ENCODE data around the gene UBC.

UBC gene

GRCh38 chr12:124864326-124864752 lies 50.1 kb downstream of the UBC start:
- no peak for DNase-seq (ENCODE audit: low read depth)

GRCh38 chr12:124863416-124864325 lies 50.8 kb downstream of the UBC start, which contains the start of gene SCARB1:
SCARB1 (minus strand) TSS chr12:124863864; CDS start chr12:124863720, 144 bp downstream.
- DNase-seq (ENCODE audit: low read depth) = peak; percentile 75

DNA sequence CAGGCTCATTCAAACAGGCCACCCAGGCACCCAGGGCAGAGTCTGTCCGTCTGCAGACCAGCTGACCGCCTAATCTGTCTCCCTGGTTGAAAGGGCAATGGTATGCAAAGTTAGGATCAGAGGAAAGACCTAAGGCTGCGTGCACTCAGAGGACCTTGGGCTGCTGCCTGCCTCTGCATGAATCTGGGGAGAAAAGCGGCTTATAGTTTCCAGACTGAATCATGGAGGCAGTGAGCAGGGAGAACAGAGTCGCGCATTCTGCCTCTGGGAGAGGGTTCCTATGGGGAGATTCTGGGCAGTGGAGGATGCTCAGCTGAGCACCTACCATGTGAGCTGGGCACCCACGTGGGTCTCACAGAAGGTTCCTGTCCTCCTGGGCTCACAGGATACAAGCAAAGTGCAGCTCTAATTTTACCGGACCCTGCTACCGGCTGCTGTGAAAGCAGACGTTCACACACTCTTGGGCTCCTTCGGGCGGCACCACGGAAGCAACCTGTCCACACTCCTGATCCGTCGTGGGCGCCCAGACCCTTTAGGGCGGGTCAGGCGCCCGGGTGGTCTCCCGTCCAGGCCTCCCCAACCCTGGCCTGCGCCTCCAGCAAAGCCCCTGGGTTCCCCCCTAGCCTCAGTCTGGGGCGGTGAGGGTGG lies 51.6 kb downstream of the UBC start:
- DNase-seq (ENCODE audit: low read depth) = no peak

- no peak for DNase-seq (ENCODE audit: low read depth)
These were observed 52.4 kb downstream of the UBC start for GRCh38 chr12:124861898-124862676.
